Activated naive CD8-positive, alpha-beta T cell treated with anti-CD3 and anti-CD28 coated beads, Interleukin-2, amount 50 U/mL, for 24 hours (primary cell): ENCODE data around the gene ANAPC7.

Experiments used
- ATAC-seq: fragments of 150-1000 bp; cut with Tn5 transposase; one replicate; pipeline ENCODE4 v1.10.0; 2021
- DNase-seq: peaks from one replicate; pipeline ENCODE4 v3.0.0; 2021
- H3K27ac Mint-ChIP-seq: one replicate; pipeline ENCODE4 v1.8.0; 2021; ENCODE audit warnings: mild to moderate bottlenecking, mixed read lengths
- H3K27me3 Mint-ChIP-seq: one replicate; pipeline ENCODE4 v1.8.0; 2021; ENCODE audit warnings: mixed read lengths
- H3K36me3 Mint-ChIP-seq: one replicate; pipeline ENCODE4 v1.8.0; 2021; ENCODE audit warnings: low read depth, mixed read lengths
- H3K4me1 Mint-ChIP-seq: one replicate; pipeline ENCODE4 v1.8.0; 2021; ENCODE audit warnings: mixed read lengths
- H3K4me3 Mint-ChIP-seq: one replicate; pipeline ENCODE4 v1.8.0; 2021; ENCODE audit warnings: mild to moderate bottlenecking, moderate library complexity, mixed read lengths
- H3K9me3 Mint-ChIP-seq: one replicate; pipeline ENCODE4 v1.8.0; 2021; ENCODE audit warnings: mixed read lengths

Gene ANAPC7

DNA sequence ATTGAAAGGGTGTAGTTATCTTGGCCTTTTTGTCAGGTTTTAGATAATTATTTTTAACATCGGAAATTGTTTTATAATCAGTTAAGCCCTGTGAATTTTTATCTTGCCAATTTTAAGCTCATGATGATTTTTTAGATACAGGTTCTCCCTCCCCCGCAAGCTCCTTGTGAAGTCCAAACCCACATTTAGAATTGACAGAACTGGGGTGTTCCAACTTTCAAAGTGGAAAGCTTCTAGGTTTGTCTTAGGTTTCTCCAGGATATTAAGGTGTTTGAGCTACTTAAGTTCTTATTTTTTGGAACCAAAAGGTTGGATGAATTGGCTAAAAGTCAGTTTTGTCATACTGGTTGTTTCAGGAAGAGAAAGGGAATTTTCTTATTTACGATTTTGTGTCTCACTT, 73.4 kb downstream of the ANAPC7 start:
- no peak for ATAC-seq
- no peak overlapping the region for H3K4me3 Mint-ChIP-seq
- H3K36me3 Mint-ChIP-seq: peaks cover 69% of the 10 kb centered on the region
- no peak for DNase-seq
- H3K9me3 Mint-ChIP-seq: no peaks in the 10 kb centered on the region
- H3K4me1 Mint-ChIP-seq: peaks cover 3% of the 10 kb centered on the region
- H3K27ac Mint-ChIP-seq: peak overlapping the region; percentile 46
- no peaks in the 10 kb centered on the region for H3K27me3 Mint-ChIP-seq

DNA sequence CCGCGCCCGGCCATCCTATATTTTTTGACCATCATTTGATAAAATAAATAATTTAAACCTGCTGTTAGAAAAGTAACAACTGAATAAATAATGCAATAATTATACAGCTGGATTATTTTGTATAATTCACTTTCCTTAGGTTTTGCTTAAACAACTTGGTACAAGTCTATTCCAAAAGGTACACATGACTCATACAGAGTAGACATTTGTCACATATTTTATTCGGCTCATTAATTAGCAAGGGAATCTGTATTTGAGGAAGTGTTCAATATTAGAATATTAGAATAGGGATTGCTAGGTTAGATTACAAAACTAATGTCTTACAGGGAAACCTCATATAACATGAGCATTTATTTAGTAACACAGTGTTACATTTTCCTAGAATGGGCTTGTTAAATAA, 73.8 kb downstream of the ANAPC7 start:
- DNase-seq (no peak), ATAC-seq (no peak)
- Mint-ChIP-seq H3K27ac (no peak overlapping the region), H3K27me3 (no peaks in the 10 kb centered on the region), H3K4me1 (peaks cover 3% of the 10 kb centered on the region), H3K9me3 (no peaks in the 10 kb centered on the region), H3K36me3 (peaks cover 66% of the 10 kb centered on the region), H3K4me3 (no peak overlapping the region)
